22Rv1 (cell line): ENCODE data around the gene RPLP1.

ENCODE experiments used
- H3K27ac ChIP-seq: fragments of 450-650 bp; 2 replicates; pipeline ENCODE4 v1.5.1; 2017
- ZFX ChIP-seq: fragments of 450-650 bp; IDR thresholded peaks from 2 replicates; pipeline ENCODE4 v1.6.1; 2017; ENCODE audit warnings: antibody characterized with exemption, borderline replicate concordance
- TF ChIP-seq, protein P1 (sequence below): fragments of 450-650 bp; IDR thresholded peaks from 2 replicates; pipeline ENCODE4 v1.5.1; 2017; ENCODE audit warnings: mild to moderate bottlenecking

Gene RPLP1

DNA sequence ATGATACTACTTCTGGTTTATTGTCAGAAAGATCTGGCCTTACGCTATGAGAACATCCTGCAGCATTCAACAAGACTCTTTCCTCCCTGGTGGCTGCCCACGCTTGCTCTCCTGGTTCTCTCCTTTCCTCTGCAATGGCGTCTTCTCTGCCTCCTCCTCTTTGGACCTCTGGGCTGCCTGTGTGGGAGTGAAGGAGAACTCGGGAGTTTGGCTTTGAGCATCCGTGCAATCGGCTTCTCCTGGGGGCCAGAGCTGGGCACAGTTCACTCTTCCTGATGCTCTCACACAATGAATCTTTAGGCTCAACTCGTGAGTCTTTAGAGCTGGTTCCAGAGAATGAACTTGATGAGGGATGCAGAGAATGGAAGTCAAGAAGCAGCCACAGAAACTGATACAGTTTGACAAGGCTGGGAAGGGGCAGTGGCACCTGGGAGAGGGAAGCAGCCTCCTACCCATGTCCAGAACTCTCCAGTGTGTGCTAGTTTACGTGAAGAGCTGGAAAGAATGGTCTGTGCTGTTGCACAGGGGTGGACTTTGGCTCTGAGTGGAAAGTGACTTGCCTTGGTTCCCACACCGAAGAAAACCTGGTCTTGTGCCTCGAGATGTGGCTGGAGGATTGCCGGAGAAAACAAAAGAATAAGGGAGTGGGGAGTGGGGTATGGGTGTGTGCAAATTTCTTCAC is 37.9 kb downstream of the RPLP1 start:
- no peak for TF ChIP-seq ZFX
- H3K27ac ChIP-seq: no peak overlapping the region

DNA sequence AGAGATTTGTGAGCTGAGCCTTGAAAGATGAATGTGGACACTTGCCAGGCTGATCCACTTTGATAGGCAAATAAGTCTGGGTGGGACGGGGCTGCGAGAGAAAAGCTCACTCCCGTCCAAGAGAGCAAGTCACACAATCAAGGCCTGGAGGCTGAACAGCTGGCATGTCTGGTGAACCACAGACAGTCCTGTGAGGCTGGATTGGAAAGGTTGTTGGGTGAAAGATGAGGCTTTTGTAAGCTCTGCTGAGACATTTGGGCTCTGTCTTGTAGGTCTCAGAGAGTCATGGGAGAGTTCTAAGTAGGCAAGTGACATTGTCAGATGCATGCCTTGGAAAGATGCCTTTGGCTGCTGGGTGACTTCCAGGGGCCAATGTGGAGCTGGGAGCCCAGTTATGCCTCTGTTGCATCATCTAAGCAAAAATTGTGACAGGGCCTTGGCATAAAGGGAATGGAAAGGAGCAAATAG is 38.5 kb downstream of the RPLP1 start:
- TF ChIP-seq ZFX: no peak
- TF ChIP-seq, protein P1, sequence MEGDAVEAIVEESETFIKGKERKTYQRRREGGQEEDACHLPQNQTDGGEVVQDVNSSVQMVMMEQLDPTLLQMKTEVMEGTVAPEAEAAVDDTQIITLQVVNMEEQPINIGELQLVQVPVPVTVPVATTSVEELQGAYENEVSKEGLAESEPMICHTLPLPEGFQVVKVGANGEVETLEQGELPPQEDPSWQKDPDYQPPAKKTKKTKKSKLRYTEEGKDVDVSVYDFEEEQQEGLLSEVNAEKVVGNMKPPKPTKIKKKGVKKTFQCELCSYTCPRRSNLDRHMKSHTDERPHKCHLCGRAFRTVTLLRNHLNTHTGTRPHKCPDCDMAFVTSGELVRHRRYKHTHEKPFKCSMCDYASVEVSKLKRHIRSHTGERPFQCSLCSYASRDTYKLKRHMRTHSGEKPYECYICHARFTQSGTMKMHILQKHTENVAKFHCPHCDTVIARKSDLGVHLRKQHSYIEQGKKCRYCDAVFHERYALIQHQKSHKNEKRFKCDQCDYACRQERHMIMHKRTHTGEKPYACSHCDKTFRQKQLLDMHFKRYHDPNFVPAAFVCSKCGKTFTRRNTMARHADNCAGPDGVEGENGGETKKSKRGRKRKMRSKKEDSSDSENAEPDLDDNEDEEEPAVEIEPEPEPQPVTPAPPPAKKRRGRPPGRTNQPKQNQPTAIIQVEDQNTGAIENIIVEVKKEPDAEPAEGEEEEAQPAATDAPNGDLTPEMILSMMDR: no peak
- no peak overlapping the region for H3K27ac ChIP-seq

DNA sequence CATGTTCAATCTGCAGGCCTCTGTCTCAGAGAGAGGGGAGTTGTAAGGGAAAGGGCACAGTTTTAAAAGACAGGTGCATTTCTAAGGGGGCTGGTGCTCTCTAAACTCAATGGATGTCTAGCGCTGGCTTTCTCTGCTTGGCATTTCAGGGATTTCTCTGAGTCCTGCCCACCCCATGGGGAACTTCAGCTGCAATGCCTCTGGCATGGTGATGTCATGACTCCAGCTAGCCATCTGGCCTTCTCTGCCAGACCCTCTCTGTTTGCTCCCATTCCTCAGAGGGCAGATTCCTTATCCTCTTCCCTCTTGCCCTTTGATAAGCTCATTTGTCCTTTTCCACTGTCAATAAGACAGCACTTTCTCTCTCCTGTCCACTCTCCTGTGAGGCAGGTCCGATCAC is 40.8 kb downstream of the RPLP1 start:
- no peak overlapping the region for H3K27ac ChIP-seq
- TF ChIP-seq, protein P1: no peak
- TF ChIP-seq ZFX: no peak

DNA sequence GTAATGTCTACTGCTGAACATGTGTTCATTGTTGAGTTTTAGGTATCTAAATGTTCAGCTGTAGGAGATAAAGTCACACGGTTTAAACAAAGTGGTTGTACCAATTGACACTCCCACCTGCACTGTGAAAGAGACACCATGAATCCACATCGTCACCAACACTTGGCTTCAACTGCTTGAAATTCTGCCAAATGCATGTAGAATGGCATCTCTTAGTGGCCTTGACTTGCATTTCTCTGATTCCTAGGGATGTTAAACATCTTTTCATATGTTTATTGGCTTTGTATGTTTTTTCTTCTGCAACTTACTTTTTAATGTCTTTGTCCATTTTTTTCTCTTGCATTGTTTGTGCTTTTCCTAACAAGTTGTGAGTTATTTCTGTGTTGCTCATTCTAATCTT is 43.4 kb downstream of the RPLP1 start:
- no peak for TF ChIP-seq ZFX
- TF ChIP-seq, protein P1: no peak
- H3K27ac ChIP-seq: no peak overlapping the region

DNA sequence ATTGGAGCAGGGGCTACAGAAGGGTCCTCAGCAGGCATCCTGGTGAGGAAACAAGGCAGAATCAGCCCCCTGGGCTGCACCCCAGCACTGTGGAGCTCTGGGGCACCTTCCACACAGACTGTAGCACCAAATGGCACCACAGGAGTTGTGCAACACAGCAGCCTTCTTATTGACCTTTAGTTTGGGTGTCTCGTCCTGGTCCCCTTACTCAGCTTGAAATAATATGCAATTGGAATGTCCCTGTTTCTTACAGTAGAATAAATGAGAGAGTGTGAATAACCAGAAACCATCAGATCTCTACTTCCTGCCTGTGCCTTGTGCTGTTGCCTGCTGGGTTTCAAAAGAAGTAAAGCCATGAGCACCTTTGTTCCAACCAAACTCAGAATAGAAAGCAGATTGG is 44.5 kb downstream of the RPLP1 start:
- TF ChIP-seq, protein P1: no peak
- no peak for TF ChIP-seq ZFX
- H3K27ac ChIP-seq: no peak overlapping the region

DNA sequence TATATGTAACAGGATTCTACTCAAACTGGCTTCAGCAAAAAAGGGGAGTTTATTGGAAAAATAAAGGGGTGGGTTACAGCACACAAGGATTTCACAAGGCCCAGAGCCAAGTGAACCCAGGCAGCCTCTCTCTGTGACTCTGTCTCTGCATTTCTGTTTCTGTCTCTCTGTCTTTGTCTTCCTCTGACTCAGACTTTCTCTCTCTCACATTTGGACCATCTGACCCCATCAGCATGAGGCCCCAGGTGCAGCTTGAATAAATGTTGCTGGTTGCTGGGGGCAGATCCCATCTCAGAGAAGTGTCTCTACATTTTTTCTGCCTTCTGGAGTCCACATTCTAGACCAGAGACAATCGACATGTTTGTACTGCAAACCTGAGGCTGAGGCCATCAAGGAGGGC is 45.0 kb downstream of the RPLP1 start:
- TF ChIP-seq, protein P1: no peak
- no peak for TF ChIP-seq ZFX

DNA sequence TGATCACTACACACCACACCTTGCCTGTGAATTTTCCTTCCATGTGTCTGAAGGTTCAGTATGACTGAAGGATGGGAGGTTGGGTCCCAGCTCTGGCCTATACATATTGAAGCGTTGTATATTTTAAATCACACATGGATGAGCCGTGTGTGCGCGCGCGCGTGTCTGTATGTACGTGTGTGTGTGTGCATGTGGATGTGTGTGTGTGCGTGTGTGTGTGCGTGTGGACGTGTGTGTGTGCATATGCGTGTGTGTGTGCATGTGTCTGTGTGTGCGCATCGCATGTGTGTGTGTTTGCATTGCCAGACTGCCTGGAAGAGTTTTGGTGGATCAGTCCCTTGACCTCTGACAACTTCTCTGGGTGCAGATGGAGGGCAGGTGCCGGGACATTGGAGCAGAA is 45.7 kb downstream of the RPLP1 start:
- no peak overlapping the region for H3K27ac ChIP-seq
- TF ChIP-seq ZFX: no peak
- TF ChIP-seq, protein P1: no peak

More for the DNA sequence above, 45.0 kb downstream of the RPLP1 start:
- no peak overlapping the region for H3K27ac ChIP-seq

DNA sequence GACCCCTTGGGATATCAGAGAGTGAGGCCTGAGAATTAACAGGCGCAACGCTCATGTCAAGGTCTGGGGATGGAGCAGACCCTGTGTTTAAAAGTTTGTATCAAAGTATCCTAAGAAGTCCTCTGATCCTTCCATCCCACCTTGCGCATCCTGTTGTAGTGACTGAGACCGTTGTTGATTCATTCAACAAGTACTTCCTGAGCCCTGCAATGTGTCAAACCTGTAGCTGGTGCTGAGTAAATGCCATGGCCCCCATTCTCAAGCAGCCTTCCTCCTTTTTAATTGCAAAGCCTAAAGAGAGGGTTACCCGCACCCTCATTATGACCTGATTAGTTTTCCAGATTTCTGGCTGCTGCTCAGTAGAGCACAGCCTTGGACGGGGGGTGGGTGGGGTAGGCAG is 46.4 kb downstream of the RPLP1 start:
- TF ChIP-seq ZFX: no peak
- TF ChIP-seq, protein P1: no peak
- H3K27ac ChIP-seq: no peak overlapping the region
